Upper lobe of left lung (tissue), 4 donors: Measurements from ENCODE around the gene SLC4A4.

Experiments used
- CTCF ChIP-seq, 6 experiments: fragments of 450-650 bp in 4 of 6; fragments of 200-600 bp in 2 of 6; sonication (generic) in 2 of 6; IDR thresholded peaks; one replicate each; pipeline ENCODE4 v1.5.1; 2016 to 2019; ENCODE audit warnings: antibody characterized with exemption in 6 of 6
- EP300 ChIP-seq, 4 donors: sonication (generic); formaldehyde crosslinking; IDR thresholded peaks; one replicate each; pipeline ENCODE4 v1.5.1; 2017; ENCODE audit warnings: antibody characterized with exemption in 4 of 4, control low read depth in 2 of 4
- POLR2A ChIP-seq, 4 donors: fragments of 450-650 bp; IDR thresholded peaks; one replicate each; pipeline ENCODE4 v1.5.1; 2016 to 2017; ENCODE audit warnings: antibody characterized with exemption in 4 of 4, mild to moderate bottlenecking in 2 of 4

- no peak for TF ChIP-seq POLR2A (IDR thresholded peaks at IDR 0.05)
- TF ChIP-seq CTCF (IDR thresholded peaks at IDR 0.05) = no peak
- TF ChIP-seq EP300 (IDR thresholded peaks at IDR 0.05) = no peak
Observed at GRCh38 chr4:71472946-71473345, 134.1 kb downstream of the SLC4A4 start.
